DND-41 (cell line): Measurements from ENCODE around the gene R3HCC1L.

Experiments
- ATAC-seq: fragments of 200-7000 bp; cut with Tn5 transposase; 3 replicates; pipeline ENCODE4 v1.9.1; 2021; ENCODE audit warnings: low read depth; ENCODE audit not compliant: insufficient read depth
- DNase-seq: peaks from one replicate; pipeline ENCODE4 v3.0.0-alpha.2; 2020
- H2AFZ ChIP-seq: 2 replicates; pipeline ENCODE4 v1.6.0; 2012; ENCODE audit warnings: low read depth, low read length
- H3K27ac ChIP-seq: 2 replicates; pipeline ENCODE4 v1.5.1; 2012; ENCODE audit warnings: low read length, inconsistent platforms
- H3K27me3 ChIP-seq: fragments of 200-600 bp; sonication (generic); 2 replicates; pipeline ENCODE4 v1.6.0; 2012; ENCODE audit warnings: low read length, mild to moderate bottlenecking, inconsistent platforms; ENCODE audit not compliant: insufficient read depth, poor library complexity
- H3K36me3 ChIP-seq: 2 replicates; pipeline ENCODE4 v1.5.1; 2012; ENCODE audit warnings: low read length, inconsistent platforms; ENCODE audit not compliant: insufficient read depth
- H3K4me1 ChIP-seq: 2 replicates; pipeline ENCODE4 v1.5.1; 2012; ENCODE audit warnings: mild to moderate bottlenecking, low read length; ENCODE audit not compliant: insufficient read depth
- H3K4me2 ChIP-seq: 2 replicates; pipeline ENCODE4 v1.6.0; 2012; ENCODE audit warnings: mild to moderate bottlenecking, moderate library complexity, low read length, inconsistent platforms; ENCODE audit not compliant: insufficient read depth
- H3K4me3 ChIP-seq, 2 experiments: fragments of 200-600 bp in 1 of 2; shearing (Covaris generic) in 1 of 2; 2 replicates each; pipeline ENCODE4 v1.5.1; 2012 to 2016; ENCODE audit warnings: inconsistent platforms in 2 of 2, low read length in 2 of 2, mild to moderate bottlenecking in 2 of 2, low read depth in 1 of 2, moderate library complexity in 1 of 2
- H3K79me2 ChIP-seq: 2 replicates; pipeline ENCODE4 v1.6.0; 2012; ENCODE audit warnings: low read length, inconsistent platforms; ENCODE audit not compliant: insufficient read depth
- H3K9ac ChIP-seq: 2 replicates; pipeline ENCODE4 v1.6.0; 2012; ENCODE audit warnings: low read depth, mild to moderate bottlenecking, inconsistent platforms, low read length, moderate library complexity
- H3K9me3 ChIP-seq: 2 replicates; pipeline ENCODE4 v1.5.1; 2012; ENCODE audit warnings: low read length, moderate library complexity, mild to moderate bottlenecking, inconsistent platforms; ENCODE audit not compliant: insufficient read depth, severe bottlenecking
- H4K20me1 ChIP-seq: 2 replicates; pipeline ENCODE4 v1.6.0; 2012; ENCODE audit warnings: low read length; ENCODE audit not compliant: insufficient read depth
- CTCF ChIP-seq: IDR thresholded peaks from 2 replicates; pipeline ENCODE4 v1.5.1; 2012; ENCODE audit warnings: borderline replicate concordance, low read length, moderate library complexity, mild to moderate bottlenecking; ENCODE audit not compliant: poor library complexity, severe bottlenecking; ENCODE audit errors: extremely low read depth
- EZH2 ChIP-seq: IDR thresholded peaks from 3 replicates; pipeline ENCODE4 v1.6.1; 2012; ENCODE audit warnings: borderline replicate concordance, low read depth, mild to moderate bottlenecking, moderate library complexity, low read length, inconsistent platforms; ENCODE audit not compliant: severe bottlenecking

The R3HCC1L gene

GRCh38 chr10:98257961-98258360 lies 123.5 kb downstream of the R3HCC1L start:
- H3K4me3 ChIP-seq = no peak overlapping the region
- no peak for DNase-seq
- no peaks in the 10 kb centered on the region for H3K9me3 ChIP-seq
- H3K9ac ChIP-seq = no peak overlapping the region
- H3K27me3 ChIP-seq = no peaks in the 10 kb centered on the region
- no peak overlapping the region for H3K27ac ChIP-seq
- no peak for ATAC-seq
- peaks cover 3% of the 10 kb centered on the region; the same call in 1 of the 2 replicates for H3K36me3 ChIP-seq
- no peak overlapping the region for H2AFZ ChIP-seq
- no peaks in the 10 kb centered on the region; the same call in 1 of the 2 replicates for H4K20me1 ChIP-seq
- H3K4me1 ChIP-seq = no peaks in the 10 kb centered on the region
- H3K79me2 ChIP-seq = no peaks in the 10 kb centered on the region
- TF ChIP-seq CTCF (no peak), EZH2 (no peak)
- no peak overlapping the region for H3K4me2 ChIP-seq

- no peaks in the 10 kb centered on the region for H3K79me2 ChIP-seq
- H2AFZ ChIP-seq = no peak overlapping the region
- no peak overlapping the region for H3K9ac ChIP-seq
- no peak for ATAC-seq
- H3K4me1 ChIP-seq = no peaks in the 10 kb centered on the region
- H3K9me3 ChIP-seq = no peaks in the 10 kb centered on the region
- H3K36me3 ChIP-seq = peaks cover 3% of the 10 kb centered on the region; the same call in 1 of the 2 replicates
- TF ChIP-seq EZH2 = no peak
- TF ChIP-seq CTCF = no peak
- H3K4me2 ChIP-seq = no peak overlapping the region
- H3K27me3 ChIP-seq = no peaks in the 10 kb centered on the region
- no peak overlapping the region for H3K4me3 ChIP-seq
- DNase-seq = no peak
- no peaks in the 10 kb centered on the region; the same call in 1 of the 2 replicates for H4K20me1 ChIP-seq
- no peak overlapping the region for H3K27ac ChIP-seq
Measured at GRCh38 chr10:98258683-98259454, 124.4 kb downstream of the R3HCC1L start.

GRCh38 chr10:98259606-98260315 lies 125.3 kb downstream of the R3HCC1L start:
- no peak for TF ChIP-seq EZH2
- no peak for TF ChIP-seq CTCF
- no peaks in the 10 kb centered on the region for H3K4me1 ChIP-seq
- peaks cover 3% of the 10 kb centered on the region; the same call in 1 of the 2 replicates for H3K36me3 ChIP-seq
- no peak for ATAC-seq
- no peak overlapping the region for H3K4me2 ChIP-seq
- H3K79me2 ChIP-seq = no peaks in the 10 kb centered on the region
- H3K9me3 ChIP-seq = no peaks in the 10 kb centered on the region
- H3K4me3 ChIP-seq = no peak overlapping the region
- H2AFZ ChIP-seq = no peak overlapping the region
- no peaks in the 10 kb centered on the region for H3K27me3 ChIP-seq
- no peak overlapping the region for H3K9ac ChIP-seq
- no peak overlapping the region for H3K27ac ChIP-seq
- H4K20me1 ChIP-seq = no peaks in the 10 kb centered on the region; the same call in 1 of the 2 replicates
- DNase-seq = no peak
